GM18517 (cell line): ENCODE results near the gene CCNG1.
"Not testable (repeated sequence)": the region's sequence is repeated elsewhere in the genome, so short reads cannot be mapped to it uniquely, and the experiment has no call there.

ENCODE experiments used
- ATAC-seq: cut with Tn5 transposase; IDR thresholded peaks from one replicate; pipeline ENCODE4 v1.9.1; 2021; ENCODE audit warnings: mild to moderate bottlenecking, moderate library complexity; ENCODE audit not compliant: unreplicated experiment

CCNG1 gene

DNA sequence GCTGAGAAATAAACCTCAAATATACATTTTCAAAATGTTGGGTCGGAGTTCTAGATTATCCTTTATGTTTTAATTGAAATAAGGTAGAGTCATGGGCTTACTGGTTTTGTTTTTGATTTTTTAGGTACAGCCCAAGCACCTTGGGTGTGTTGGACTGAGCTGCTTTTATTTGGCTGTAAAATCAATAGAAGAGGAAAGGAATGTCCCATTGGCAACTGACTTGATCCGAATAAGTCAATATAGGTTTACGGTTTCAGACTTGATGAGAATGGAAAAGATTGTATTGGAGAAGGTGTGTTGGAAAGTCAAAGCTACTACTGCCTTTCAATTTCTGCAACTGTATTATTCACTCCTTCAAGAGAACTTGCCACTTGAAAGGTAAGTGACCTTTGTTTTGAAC, 3.6 kb downstream of the CCNG1 start:
- ATAC-seq: no peak

DNA sequence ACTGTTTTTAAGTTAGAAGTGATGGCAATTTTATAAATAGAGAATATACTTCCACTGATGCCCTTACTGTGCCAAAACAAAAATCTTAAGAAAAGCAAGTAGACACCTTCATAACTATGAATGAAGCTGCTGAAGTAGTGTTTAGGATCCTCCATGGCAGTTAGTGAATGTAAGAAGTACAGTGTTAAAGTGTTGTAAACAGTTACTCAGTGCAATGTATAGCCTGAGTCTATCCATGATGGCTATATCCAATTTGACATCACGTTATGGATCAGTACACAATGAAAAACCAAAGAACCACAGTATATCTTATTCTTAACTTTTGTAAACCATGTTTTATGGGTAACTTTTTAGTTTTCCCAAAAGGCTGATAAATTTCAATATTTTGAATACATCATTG, 7.1 kb downstream of the CCNG1 start:
- no peak for ATAC-seq

DNA sequence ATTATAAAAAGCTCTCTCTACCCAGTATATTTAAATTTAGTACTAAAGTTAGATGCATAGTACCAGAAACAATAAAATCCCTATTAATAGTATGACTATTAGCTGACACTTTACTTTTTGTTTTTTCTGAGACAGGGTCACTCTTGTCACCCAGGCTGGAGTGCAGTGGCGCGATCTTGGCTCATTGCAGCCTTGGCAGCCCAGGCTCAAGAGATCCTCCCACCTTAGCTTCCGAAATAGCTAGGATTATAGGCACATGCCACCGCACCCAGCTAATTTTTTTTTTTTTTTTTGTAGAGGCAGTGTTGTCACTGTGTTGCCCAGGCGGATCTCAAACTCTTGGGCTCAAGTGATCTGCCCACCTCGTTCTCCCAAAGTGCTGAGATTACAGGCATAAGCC, 8.0 kb downstream of the CCNG1 start:
- no peak for ATAC-seq

DNA sequence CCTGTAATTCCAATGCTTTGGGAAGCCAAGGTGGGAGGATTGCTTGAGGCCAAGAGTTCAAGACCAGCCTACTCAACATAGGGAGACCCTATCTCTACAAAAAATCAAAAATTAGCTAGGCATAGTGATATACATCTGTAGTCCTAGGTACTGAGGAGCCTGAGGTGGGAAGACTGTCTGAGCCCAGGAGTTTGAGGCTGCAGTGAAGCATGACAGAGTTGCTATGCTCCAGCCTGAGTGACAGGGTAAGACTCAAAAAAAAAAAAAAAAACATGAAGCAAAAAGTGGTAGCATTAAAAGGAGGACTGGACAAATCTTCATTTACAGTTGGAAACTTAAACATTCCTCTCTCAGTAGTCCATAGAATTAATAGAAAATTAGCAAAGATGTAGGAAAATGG, 9.8 kb downstream of the CCNG1 start:
- ATAC-seq: no peak

DNA sequence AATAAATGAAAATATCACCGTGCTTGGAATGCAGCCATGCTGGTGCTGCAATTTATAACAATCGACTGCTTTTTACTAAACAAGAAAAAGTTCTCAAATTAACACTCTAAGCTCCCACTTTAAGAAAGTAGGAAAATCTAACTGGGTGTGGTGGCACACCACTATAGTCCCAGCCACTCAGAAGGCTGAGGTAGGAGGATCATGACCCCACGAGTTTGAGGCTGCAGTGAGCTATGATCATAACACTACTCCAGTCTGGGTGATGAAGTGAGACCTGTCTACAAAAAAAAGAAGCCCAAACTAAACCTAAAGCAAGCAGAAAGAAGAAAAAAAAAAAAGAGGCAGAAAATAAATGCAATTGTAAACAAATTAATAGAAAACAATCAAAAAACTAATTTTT, 10.5 kb downstream of the CCNG1 start:
- ATAC-seq: no peak

DNA sequence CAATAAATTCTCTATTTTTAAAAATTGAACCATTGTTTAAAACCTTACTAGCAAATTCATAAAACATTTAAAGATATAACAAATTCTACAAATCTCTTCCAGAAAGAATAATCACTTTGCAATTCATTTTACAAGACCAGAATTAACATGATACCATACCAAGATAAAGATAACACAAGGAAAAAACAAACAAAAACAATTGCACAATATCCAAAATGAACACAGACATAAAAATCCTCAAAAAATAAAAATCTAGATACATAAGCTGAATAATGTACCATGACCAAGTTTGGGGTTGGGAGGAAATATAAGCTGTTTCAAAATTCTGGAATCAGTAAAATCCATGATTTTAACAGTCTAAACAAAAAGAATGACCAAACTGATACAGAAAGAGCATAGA, 11.1 kb downstream of the CCNG1 start:
- no peak for ATAC-seq

DNA sequence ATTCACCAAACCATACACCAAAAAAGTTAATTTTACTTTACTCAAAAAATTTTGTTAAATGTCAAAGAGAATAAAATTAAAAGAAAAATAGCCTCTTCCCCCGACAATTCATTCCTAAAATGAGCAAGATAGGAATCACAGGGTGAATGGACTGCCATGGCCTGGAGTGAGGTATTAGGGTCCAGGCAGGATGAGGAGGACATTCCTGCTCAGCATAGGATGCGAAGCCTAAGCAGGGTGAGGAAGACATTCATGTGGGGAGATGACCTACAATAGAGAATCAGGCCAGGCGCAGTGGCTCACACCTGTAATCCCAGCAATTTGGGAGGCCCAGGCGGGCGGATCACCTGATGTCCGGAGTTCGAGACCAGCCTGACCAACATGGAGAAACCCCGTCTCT, 14.1 kb downstream of the CCNG1 start:
- ATAC-seq: no peak

DNA sequence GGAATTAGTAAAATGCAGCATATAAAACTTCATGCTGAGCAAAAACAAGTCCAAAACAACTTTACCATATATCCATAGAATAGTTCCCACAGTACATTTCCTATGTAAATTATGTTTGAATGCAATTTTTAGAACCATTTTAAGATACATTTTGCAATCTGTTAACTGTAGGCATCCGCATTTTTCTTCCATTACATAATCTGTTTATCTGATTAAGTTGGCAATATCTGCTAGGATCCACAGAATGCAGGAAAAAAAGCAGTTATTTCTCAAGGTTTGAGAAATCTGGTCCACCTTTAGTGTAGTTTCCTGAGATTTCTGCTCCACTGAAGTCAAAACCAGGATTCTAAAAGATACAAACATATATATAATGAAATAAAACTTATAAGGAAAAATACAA, 16.3 kb downstream of the CCNG1 start:
- no peak for ATAC-seq

DNA sequence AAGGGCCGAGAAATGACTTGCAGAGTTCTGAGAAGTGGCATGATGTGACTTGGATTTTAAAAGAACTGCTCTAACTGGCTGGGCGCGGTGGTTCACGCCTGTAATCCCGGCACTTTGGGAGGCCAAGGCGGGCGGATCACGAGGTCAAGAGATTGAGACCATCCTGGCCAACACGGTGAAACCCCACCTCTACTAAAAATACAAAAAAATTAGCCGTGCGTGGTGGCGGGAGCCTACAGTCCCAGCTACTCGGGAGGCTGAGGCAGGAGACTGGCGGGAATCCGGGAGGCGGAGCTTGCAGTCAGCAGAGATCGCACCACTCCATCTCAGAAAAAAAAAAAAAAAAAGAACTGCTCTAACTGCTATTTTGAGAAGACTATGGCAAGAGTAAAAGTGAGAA, 18.0 kb downstream of the CCNG1 start:
- not testable (repeated sequence) for ATAC-seq

DNA sequence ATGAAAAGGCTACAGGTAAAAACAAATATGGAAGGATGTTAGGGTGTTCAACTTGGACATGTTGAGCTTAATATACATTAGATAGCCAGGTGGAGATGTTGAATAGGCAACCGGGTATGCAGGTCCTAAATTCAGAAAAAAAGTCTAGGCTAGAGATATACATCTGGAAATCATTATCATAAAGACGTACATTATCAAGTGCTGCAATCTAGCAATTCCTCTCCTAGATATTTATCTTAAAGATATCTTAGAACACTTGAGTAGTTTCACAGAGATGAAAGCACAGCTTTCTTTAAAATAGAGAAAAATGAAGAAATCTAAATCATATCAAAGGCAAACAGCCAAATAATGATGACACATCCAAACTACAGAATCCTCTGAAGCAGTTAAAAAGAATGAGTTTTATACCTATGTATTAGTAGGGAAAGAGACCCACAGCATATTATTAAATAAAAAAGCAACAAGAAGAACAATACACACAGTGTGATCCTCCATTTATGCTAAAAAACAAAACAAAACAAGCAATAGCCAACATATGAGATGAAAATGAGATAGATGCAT, 18.7 kb downstream of the CCNG1 start:
- ATAC-seq: no peak

DNA sequence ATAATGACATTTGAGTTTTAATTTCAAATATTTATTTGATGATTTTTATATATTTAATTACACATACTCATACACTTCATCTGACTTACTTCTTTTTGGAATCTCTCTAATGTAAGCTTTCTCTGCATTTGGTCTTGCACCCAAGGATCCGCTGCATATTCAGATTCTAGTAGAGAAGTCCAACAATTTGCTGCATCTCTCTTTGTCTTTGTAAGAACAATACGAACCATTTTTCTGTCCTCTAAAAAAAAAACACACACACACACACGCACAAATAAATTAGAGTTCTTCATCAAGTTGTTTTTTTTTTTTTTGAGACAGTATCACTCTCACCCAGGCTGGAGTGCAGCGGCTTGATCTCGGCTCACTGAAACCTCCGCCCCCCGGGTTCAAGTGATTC, 19.4 kb downstream of the CCNG1 start:
- no peak for ATAC-seq

DNA sequence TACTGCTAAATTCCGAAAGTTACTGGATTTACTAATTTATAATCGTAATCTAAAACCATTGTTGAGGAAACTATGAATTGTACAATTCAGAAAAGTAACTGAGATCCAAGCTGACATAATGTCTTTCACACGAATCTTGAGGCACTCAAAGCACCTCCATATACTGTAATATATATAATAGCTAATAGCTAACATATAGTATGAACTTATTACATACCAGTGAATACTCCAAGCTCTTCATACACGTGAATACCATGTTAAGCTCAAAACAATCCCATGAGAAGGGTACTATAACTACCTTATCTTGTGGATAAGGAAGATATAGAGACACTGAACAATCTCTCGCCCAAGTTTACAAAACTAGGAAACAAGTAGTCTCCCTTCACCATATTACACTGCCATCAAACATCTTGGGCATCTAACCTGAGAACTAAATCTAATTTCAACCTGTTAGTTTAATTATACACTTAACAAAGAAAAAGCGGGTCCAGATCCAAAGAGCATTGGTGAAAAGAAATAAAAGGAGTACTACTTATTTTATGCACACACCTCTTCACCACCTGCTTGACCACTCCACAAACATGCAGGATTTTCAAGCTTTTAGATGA, 21.5 kb downstream of the CCNG1 start:
- no peak for ATAC-seq

DNA sequence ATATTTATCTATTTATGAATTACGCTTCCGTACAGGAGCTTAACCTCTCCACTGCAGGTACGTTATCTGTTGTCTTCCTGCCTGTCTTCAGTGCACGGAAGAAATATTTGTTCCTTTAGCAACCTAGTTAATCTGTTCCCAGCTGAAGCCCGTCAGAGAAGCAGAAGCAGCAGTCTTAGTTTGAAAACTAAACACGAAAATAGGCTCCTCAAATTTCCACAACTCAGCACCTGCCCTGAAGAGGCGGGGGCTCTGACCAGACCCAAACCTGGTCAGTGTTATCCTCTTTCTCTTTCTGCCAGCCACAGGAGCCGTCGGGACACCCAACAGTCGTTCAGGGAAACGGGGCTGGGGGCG, 22.0 kb downstream of the CCNG1 start:
- peak; percentile 6 for ATAC-seq

DNA sequence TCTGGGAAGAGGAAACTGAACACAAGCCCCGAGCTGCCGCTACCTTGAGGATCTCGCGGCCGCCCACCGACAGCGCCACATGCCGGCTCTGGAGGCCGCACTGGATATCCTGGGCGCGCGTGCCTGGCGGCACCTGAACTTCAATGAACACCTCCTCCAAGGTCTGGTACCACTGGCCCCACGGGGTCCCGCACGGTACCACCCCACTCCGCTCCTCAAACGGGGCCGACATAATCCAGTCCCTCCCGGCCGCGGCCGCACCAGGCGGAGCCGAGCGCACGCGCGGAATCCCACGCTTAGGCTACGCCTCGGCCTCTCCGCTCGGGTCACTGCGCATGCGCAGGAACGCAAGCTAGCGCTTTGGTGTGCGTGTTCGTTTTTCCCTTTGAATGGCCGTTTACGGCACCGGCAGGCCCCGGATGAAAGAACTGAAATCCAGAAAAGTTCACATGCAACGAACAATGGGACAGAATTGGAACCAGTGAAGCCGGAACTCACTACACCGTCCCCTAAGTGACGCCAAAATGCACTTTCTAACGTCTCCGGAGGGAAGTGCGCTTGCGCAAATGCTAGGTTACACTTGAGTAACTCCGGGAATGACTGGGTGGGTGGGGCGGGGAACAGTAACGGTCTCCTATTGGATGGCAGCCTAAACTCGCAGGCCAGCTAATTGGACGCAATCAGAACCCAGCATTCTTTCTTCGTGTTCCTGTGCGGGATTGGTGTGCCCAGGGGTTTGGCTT, 22.6 kb downstream of the CCNG1 start, which contains the start of gene NUDCD2:
Gene NUDCD2, minus strand, starts transcription at position 284 of the 743 bp plus-strand sequence. Its CDS starts 52 bp downstream, at position 232.
- peak; percentile 64 for ATAC-seq

DNA sequence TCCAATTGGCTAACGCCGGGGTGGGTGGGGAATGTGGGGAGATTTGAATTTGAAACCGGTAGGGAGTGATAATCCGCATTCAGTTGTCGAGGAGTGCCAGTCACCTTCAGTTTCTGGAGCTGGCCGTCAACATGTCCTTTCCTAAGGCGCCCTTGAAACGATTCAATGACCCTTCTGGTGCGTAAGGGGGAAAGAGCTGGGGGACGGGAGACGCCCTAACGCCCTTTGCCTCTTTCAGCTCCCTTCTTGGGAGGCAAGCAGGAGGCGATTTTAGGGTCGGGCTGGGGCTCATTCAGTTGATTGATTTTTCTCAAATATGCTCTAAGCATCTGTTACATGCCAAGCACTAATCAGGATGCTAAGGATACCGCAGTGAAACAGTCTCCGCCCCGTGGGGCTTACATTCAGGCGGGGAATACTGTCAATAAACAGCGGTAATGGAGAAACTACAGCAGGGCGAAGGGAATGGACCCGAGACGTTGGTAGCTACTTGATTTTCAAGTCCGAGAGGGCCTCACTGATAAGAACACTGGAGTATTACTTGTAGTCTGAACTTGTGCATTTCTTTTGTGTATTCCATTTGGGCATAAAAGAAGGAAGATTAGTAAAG, 23.3 kb downstream of the CCNG1 start, which contains the start of gene HMMR:
Gene HMMR, plus strand, starts transcription at position 71 of the 610 bp plus-strand sequence. Its CDS starts 61 bp downstream, at position 132.
- no peak for ATAC-seq

DNA sequence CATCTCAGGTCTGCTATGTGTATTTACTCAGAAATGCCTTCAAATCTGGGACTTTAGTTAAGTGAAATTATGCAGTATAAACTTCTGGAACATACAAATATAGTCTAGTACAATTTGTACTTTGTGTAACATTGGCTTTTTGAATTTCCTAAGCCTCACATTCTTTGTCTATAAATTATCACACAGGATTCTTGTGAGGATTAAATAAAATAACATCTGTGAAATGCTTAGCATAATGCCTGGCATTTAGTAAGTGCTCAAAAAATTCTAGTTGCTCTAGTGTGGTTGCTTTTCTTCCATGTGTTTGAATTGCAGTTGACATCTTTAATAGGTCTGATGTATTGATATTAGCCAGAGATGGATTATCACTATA, 25.7 kb downstream of the CCNG1 start:
- no peak for ATAC-seq

DNA sequence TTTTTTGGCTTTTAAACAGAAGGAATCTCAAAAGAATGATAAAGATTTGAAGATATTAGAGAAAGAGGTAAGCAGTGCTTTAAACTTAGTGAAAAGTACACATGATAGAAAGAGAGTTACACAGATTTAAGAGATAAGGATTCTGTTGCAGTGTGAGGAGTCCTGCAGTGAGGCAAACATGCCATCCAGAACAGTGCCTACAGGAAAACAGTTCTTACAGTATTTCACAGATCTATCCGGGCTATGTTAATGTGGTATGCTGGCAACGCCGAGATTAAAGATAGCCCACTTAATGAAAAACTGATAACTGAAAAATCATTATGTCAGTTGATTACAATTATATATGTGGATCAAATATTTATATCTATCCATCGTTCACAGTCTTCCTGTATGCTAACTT, 30.3 kb downstream of the CCNG1 start:
- ATAC-seq: no peak

DNA sequence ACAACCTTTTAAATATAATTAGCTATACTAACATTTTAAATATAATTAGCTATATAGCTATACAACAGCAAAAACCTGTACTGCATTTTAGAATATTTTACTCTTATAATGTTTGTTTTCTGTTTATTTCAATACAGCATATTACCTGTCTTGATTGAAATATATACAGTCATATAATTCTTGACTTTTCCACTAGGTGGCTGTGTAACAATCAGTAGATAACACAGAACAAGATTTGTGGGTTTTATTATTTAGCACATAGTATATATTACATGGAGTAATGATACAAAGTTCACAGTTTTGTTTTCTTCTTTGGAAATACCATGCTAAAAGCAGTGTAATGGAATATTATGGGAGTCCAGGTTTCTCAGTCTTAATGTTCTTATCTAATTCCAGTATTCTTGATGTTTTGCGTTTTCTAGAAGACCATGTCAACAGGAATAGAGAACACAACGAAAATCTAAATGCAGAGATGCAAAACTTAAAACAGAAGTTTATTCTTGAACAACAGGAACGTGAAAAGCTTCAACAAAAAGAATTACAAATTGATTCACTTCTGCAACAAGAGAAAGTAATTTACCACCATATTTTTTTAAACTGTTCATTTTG, 36.3 kb downstream of the CCNG1 start:
- ATAC-seq: peak; percentile 77

DNA sequence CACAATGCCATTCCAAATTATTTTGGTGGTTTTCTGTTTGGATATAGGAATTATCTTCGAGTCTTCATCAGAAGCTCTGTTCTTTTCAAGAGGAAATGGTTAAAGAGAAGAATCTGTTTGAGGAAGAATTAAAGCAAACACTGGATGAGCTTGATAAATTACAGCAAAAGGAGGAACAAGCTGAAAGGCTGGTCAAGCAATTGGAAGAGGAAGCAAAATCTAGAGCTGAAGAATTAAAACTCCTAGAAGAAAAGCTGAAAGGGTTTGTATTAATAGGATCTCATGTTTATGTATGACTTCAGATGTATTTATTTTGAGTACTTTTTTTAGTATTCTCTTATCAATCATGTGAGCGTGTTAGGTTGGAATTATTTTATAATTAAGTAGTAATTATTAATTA, 38.0 kb downstream of the CCNG1 start:
- no peak for ATAC-seq

DNA sequence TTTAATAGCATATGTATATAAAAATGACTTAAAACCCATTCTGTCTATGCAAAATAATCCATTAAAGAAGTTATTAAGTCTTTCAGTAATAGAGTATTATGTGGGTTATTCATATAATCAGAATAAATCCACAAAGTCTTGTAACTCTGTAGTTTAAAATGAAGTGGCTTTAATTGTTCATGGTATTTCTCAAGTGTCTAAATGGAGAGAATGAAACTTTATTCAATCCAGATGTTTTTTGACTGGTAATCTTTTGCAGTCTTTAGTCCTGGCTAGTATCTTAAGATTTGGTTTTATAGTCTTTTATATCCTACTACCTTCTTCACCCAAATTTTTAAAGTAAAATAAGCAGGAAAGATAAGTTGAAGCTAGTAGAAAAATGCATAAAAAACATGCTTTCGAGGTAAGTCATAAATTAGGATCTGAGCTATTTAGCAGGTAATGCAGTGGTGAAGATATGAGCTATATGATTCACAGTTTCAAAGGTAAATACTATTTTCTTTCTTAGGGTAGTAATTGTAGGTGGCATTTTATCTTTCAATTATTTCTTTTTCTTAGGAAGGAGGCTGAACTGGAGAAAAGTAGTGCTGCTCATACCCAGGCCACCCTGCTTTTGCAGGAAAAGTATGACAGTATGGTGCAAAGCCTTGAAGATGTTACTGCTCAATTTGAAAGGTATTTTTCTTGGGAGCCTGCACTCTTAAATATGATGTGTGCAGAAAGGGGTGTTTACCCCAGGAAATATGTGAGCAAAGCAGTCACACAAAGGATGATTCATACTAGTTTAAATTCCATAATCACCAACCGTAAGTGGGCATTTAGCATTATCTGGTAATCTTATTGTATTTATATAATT, 41.0 kb downstream of the CCNG1 start:
- no peak for ATAC-seq

DNA sequence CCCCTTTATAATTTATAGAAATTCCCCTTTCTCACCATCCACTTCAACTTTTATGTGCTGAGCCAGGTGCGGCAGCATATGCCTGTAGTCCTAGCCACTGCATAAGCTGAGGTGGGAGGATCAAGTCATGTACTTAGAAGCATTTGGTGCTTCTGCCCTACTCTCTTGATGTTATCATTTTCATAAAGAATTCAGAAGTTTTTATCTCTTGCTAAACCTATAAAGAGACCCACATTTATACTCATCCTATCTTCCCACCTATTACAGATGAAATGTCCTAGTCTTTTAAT, 41.5 kb downstream of the CCNG1 start:
- no peak for ATAC-seq
